Activated CD8-positive, alpha-beta memory T cell treated with anti-CD3 and anti-CD28 coated beads, Interleukin-2, amount 50 U/mL, for 48 hours (primary cell): ENCODE results near the gene BEND3.
"Not testable (repeated sequence)": the region's sequence is repeated elsewhere in the genome, so short reads cannot be mapped to it uniquely, and the experiment has no call there.

Experiments
- DNase-seq: peaks from one replicate; pipeline ENCODE4 v3.0.0-alpha.2; 2020

Gene BEND3

DNA sequence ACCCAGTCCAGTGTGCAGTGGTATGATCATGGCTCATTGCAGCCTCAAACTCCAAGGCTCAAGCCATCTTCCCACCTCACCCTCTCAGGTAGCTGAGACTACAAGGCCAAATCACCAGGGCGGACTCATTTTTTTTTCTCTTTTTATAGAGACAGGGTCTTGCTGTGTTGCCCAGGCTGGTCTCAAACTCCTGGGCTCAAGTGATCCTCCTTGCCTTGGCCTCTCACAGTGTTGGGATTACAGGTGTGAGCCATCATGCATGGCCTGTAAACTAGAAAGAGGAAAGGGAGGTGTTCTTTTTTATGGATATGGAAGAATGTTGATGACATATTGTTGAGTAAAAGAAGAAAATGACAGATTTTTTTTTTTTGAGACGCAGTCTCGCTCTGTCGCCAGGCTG lies 5.1 kb upstream of the BEND3 start:
- no peak for DNase-seq

- DNase-seq: no peak
Observed at GRCh38 chr6:107118976-107119375, 3.7 kb upstream of the BEND3 start.

GRCh38 chr6:107118540-107118939 lies 3.2 kb upstream of the BEND3 start:
- not testable (repeated sequence) for DNase-seq

- no peak for DNase-seq
Observed at GRCh38 chr6:107116931-107117330, 1.6 kb upstream of the BEND3 start.

DNA sequence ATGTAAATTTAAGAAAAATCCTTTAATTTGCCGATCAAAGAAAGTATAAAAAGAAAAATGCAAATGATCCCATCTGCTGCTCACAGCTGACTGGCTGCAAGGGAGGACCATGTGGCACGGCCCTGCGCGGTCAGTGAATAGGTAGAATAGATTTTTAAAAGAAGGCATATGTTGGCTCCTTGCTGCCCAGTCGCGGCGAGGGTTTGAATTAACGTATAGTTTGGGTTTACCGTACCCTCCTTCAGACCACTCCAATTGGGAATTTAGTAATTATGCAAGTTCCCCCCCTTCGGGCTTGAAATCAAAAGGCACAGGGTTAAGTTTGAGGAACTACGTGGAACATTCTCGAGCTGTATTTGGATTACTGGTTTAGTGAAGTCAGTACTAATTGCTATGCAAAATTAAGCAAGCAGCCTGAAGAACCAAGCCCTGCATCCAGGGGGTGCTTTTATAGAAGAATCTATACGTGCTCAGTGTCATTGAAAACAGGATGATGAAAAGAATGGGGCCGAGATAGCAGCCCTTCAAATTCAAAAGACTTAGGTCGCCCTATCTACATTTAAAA lies 1.1 kb upstream of the BEND3 start:
- DNase-seq: no peak

- DNase-seq: peak; percentile 73
Observed at GRCh38 chr6:107115695-107116327, 496 bp upstream of the BEND3 start.

DNA sequence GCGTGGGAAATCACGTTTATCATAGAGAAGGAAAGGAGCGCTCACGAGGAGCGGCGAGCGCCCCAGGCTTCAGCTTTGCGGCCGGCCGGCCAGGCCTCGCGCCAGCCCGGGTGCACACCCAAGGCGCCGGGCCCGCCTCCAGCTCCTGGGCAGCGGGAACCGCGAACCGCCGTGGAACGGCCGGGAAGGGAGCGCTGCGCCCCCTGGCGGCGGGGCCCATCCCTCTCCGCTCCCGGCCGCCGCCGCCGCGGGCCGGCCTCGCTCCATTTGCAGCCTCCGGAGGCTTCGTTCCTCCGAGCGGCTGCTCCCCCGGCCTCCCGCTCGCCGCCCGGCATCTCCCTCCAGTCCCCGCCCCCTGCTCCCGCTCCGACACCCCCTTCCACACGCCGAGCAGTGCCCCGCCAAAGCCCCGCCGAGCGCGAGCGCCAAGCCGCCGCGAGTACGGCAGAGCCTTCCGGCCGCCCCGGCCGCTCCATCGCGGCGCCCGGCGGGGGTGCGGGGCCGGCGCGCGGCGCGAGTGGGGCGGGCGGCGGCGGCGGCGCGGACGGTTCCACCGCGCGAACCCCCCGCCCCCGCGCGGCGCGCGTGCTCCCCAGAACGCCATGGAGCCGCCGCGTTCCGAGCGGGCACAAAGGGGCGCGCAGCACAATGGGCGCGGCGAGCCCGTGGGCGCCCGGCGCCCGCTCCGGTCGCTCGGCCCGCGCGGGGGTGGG lies 946 bp downstream of the BEND3 start:
- DNase-seq: peak; percentile 93

- DNase-seq: no peak
Observed at GRCh38 chr6:107110200-107110599, 5.1 kb downstream of the BEND3 start.

DNA sequence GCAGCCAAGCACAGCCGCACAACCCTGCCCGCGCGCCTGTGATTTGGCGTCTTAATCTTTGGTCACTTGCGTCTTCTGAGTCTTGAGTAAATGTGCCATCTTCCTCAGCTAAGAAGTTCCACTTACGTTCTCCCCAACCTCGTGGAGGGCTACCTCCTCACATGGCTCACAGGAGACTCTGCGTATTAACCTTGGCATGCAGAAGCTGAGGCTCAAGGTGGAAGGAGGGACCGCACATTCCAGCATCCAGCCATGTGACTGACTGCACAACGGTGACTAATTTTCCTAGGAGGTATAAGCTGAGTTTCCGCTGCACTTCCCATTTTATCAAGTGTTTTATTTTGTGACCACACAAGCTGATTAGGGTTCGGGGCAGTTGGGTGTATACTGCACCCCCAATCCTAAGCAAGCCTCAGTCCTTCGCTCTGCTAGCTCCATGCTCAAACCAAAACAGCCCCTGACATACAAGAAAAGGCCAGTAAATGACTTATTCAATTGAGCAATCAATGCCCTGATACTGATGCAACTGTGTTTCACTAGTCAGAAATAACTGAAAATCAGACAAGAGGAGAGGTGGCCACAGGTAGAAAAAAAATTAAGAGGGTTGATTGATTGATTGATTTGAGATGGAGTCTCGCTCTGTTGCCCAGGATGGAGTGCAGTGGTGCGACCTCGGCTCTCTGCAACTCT lies 7.0 kb downstream of the BEND3 start:
- DNase-seq: no peak

DNA sequence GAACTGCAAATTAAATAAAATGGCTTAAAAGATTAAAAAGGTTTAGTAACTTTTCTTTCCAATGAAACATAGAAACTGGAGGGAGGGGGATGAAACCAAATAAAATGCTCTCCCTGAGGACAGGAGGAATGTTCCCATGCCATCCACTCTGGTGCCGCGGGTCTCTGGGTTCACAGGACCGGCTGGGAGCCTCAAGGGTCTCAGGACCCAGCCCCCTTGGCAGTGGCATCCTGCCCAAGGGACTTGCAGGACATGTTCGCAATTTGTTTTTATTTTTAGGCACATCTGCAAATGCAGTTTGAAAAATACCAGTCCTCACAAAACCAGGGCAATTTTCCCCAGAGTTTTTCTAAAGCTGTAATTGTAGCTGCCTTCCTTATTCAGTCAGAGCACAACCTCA lies 7.5 kb downstream of the BEND3 start:
- no peak for DNase-seq

GRCh38 chr6:107106165-107106564 lies 9.2 kb downstream of the BEND3 start:
- no peak for DNase-seq

DNA sequence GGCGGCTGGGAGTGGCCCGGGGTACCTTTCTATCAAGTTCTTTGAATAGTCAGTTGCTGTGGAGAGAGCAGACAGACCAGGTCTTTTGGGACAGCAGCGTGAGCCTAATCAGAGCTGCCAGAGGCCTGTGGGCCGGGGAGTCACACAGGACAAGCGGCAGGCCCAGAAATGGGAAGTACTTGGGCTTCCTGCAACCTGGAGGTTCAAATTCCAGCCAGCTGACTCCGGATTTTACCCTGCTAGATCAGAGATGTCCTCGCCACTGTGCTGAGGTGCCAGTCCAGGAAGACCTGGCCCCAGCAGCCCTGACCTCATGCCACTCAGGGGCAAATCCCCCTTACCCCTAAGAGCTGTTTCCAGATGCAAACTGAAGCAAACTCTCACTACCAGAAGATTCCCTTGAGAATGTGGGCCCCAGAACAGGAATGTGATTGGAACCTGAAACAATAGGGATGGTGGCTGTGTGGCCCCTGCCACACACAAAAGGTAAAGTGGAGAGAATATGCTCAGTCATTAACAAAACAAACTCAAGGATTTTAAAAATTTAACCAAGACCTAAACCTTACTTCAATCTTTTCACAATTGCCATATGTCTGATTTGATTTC lies 9.7 kb downstream of the BEND3 start:
- no peak for DNase-seq

DNA sequence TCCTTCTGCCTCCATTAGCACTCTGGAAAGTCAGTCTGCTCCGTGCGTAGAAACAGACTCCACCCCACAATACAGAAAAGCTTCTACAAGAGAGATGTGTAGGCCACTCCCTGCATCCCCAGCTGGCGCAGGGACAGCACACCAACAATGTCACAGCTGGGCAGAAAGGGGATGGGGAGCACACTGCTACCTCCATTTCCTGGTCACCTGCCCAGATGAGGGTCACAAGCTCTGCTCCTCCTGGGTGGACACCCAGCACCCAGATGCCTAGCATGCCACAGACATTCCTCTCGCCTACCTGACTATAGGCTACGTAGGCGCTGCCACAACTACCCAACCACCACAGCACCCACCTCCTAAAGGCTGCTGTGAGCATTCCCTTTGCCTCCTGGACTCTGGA lies 12.2 kb downstream of the BEND3 start:
- no peak for DNase-seq

GRCh38 chr6:107102414-107102805 lies 12.9 kb downstream of the BEND3 start:
- DNase-seq: no peak

GRCh38 chr6:107101686-107102413 lies 13.5 kb downstream of the BEND3 start:
- DNase-seq: no peak

DNA sequence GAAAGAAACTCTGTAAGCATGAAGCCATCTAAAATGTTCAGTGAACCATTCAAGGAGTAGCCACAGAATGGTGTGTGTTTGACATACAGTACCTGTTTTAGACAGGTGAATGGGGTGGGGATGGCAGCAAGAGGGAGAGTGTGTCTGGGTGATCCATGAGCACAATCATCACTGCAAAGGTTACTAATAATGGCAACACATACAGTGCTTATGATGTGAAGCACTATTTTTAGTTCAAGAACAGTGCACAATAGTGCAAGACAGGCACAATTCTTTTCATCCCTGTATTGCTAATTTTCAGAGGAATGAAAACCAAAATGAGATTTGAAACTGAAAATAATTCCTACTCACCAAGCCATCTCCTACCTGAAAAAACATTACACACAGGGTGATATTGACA lies 14.1 kb downstream of the BEND3 start:
- no peak for DNase-seq

GRCh38 chr6:107098436-107099307 lies 16.6 kb downstream of the BEND3 start:
- DNase-seq: no peak

- not testable (repeated sequence) for DNase-seq
Observed at GRCh38 chr6:107084459-107084858, 30.9 kb downstream of the BEND3 start.

GRCh38 chr6:107083921-107084320 lies 31.4 kb downstream of the BEND3 start:
- DNase-seq: no peak

DNA sequence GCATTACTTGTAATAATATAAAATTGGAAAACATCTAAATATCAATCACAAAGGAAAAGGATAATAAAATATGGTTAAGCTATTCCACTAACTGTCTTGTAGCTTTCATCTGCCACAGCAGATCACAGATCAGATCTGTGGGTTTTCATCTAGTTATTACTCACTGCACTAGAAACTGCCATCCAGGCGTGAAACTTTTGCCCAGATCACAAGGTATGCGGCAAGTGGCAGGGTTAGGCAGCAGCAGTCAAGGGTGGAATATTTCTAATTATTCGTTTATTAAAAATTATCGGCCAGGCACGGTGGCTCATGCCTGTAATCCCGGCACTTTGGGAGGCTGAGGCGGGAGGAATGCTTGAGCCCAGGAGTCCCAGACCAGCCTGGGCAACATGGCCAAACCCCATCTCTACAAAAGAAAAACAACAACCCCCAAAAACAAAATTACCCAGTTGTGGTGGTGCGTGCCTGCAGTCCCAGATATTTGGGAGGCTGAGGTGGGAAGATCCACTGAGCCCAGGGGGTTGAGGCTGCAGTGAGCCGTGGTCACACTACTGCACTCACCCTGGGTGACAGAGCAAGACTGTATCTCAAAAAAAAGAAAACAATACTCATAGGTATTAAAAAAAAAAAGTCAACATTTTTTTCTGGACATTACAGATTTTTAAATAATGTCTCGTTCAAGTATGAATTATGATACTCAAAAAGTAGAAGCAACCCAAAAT lies 32.1 kb downstream of the BEND3 start:
- no peak for DNase-seq

DNA sequence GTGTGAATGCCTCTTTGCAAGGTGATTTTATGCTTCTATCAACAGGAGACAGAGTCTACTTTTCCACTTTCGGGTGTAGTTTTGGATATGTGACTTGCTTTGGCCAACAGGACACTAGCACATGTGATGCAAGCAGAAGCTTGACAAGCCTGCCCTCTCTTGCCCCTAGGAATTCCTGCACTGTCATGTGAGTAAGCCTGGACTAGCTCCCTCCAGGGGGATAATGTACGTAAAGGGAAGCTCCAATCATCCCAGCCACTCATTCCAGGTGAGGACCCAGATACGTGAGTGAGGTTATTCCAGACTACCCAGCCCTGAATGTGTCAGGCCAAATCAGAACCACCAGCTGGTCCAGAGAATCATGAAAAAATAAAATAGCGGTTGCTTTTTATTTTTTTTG lies 33.3 kb downstream of the BEND3 start:
- no peak for DNase-seq
